Stimulated activated CD4-positive, alpha-beta T cell treated with anti-CD3 and anti-CD28 coated beads, Interleukin-15, amount 100 ng/mL, for 1 hour (primary cell): ENCODE data around the gene RBFOX2.
"Not testable (repeated sequence)": the region's sequence is repeated elsewhere in the genome, so short reads cannot be mapped to it uniquely, and the experiment has no call there.

Source experiments
- DNase-seq, 2 donors: peaks; one replicate each; pipeline ENCODE4 v3.0.0-alpha.2; 2020; ENCODE audit warnings: low read depth in 1 of 2, low spot score in 1 of 2

The RBFOX2 gene, protein sequence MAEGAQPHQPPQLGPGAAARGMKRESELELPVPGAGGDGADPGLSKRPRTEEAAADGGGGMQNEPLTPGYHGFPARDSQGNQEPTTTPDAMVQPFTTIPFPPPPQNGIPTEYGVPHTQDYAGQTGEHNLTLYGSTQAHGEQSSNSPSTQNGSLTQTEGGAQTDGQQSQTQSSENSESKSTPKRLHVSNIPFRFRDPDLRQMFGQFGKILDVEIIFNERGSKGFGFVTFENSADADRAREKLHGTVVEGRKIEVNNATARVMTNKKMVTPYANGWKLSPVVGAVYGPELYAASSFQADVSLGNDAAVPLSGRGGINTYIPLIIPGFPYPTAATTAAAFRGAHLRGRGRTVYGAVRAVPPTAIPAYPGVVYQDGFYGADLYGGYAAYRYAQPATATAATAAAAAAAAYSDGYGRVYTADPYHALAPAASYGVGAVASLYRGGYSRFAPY

DNA sequence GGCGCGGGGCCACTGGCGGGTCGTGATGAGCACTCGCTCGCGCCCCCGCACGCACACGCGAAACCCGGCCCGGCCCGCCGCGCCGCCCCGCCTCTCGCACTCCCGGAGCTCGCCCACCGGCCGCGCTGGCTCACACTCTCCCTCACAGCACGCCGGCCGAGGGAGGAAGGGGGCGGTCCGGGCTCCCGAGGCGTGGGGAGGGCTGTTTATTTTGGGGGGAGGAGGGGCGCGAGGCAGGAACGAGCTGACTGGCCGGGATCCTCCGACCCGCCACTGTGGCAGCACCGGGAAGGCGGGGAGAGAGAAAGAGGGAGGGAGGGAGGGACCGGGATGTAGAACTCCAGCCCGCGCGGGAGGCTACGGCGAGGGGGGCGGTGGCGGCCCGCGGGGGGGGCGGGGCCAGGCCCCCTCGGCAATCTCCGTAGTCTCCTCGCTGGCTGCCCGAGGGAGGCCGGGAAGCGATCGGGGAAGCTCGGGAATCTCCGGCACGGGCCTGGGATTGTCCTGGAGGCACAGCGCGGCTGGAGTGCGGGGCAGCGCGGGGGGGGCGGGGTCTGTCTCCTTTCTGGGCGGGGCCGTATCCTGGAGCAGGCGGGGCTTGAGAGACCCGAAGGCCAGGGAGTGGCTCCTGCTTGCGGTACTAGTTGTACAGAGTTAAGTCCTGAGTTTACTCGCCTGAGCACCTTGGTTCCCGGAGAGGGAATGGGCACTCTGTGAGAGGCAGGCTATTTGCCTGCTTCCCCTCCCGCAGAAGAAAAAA, at the start of gene RBFOX2:
RBFOX2 (minus strand) TSS at position 179 of the 760 bp plus-strand sequence. CDS start 399 bp downstream, outside the sequence.
- DNase-seq: peak; percentile 18 to 65

DNA sequence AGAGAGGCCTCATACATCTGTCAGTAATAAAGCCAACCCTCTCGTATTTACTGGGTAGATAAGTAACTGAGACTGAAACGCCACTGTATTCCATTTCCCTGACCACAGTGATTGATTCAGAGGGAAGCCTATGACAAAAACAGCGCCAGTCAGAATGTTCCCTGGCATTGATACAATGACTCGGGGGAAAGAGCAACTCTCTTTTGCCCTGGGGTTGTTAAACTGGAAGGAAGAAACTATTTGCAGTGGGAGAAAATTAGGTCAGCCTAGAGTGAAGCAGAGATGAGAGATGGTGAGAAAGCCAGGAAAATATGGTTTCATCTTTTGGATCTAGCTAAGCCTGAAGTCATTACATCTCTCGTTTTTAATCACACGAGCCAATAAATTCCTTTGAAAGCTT, 48.6 kb upstream of the RBFOX2 start:
- no peak for DNase-seq

DNA sequence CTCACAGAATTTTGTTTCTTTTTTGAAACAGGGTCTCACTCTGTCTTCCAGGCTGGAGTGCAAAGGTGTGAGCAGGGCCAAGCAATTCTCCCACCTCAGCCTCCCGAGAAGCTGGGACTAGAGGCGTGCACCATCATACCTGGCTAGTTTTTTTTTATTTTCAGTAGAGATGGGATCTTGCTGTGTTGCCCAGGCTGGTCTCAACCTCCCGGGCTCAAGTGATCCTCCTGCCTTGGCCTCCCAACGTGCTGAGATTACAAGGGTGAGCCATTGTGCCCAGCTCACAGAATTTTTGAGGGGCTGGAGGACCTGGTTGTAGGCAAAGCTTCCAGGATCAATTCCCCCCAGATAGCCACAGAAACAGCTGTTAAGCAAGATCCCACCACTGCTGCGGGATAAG, 47.1 kb upstream of the RBFOX2 start:
- DNase-seq: no peak

DNA sequence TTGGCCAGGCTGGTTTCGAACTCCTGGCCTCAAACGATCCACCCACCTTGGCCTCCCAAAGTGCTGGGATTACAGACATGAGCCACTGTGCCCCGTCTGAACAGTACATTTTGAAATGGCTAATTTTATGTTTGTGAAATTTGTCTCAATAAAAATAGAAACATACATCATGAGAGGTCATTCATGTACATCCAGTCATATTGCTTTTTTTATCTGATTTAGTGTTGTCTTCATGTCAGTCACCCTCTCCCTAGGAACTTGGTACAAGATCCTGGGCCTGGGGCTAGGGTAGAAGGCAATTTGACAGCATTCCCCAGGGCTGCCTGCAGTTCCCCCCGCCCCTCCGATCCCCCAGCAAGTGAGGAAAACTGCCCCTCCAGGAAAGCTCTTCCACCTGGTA, 46.6 kb upstream of the RBFOX2 start:
- DNase-seq: no peak

DNA sequence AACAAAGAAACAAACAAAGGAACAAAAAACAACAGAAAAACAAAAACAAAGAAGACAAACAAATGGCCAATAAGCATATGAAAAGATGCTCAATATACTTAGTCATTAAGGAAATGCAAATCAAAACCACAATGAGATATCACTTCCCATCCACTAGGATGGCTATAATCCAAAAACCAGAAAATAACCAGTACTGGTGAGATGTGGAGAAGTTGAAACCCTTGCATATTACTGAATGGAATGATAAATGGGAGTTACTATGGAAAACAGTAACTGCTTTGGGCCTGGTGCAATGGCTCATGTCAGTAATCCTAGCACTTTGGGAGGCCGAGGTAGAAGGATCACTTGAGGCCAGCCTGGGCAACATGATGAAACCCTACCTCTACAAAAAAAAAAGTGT, 44.9 kb upstream of the RBFOX2 start:
- DNase-seq: no peak

DNA sequence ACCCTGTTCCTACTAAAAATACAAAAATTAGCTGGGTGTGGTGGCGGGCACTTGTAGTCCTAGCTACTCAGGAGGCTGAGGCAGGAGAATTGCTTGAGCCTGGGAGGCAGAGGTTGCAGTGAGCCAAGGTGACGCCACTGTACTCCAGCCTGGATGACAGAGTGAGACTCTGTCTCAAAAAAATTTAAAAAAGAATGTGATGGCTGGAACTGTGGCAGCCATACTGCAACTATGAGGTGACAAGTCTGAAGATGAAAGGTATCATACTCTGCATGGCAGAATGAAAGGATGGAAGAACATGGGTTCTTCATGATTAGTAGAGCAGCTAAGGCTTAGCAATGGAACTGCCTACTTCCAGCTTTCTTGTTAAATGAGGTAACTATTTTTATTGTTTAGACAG, 42.0 kb upstream of the RBFOX2 start:
- DNase-seq: not testable (repeated sequence)

DNA sequence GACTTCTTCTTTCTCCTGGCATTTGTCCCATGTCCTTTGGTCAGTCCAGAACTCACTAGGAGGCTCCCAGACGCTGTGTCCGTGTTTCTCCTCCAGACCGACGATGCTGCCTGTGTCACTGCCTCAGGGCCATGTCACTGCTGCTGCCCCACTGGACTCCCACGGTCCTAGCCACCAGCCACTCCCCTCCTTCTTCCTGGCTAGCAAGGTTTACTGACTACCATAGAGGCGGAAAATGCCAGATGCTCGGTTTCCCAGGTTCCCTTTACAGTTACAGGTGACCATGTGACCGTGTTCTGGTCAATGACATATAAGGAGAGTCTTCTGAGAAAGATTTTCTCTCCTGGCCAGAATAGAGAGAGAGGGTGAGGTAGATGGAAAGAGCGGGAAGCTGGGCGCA, 40.7 kb upstream of the RBFOX2 start:
- DNase-seq: no peak

DNA sequence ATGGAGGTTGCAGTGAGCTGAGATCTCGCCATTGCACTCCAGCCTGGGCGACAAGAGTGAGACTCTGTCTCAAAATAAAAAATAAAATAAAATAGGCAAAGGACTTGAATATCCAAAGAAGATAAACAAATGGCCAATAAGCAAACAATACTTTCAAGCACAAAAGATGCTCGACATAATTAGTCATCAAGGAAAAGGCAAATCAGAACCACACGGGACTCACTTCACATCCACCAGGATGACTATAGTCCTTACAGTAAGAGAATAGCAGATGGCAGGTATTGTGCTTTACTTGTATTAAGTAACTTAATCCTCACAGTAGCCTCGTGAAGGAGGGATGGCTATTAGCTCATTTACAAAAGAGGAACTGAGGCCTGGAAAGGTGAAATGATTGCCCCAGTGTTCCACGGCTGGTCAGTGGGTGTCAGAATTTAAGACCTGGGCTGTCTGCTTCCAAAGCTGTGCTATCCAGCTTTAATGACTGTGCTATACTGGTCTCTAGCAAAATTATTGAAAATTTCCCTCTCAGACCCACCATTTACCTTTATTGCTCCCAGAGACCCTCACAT, 40.2 kb upstream of the RBFOX2 start:
- DNase-seq: no peak

DNA sequence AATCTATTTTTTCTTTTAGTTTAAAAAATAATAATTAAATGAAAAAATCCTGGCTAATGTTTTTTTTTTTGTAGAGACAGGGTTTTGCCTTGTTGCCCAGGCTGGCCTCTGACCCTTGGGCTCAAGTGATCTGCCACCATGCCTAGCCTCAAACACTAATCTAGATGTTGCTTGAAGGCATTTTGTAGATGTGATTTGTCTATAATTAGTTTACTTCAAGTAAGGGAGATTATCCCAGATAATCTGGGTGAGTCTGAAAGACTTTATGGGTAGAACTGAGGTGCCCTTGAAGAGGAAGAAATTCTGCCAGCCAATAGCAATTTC, 38.6 kb upstream of the RBFOX2 start:
- DNase-seq: no peak

DNA sequence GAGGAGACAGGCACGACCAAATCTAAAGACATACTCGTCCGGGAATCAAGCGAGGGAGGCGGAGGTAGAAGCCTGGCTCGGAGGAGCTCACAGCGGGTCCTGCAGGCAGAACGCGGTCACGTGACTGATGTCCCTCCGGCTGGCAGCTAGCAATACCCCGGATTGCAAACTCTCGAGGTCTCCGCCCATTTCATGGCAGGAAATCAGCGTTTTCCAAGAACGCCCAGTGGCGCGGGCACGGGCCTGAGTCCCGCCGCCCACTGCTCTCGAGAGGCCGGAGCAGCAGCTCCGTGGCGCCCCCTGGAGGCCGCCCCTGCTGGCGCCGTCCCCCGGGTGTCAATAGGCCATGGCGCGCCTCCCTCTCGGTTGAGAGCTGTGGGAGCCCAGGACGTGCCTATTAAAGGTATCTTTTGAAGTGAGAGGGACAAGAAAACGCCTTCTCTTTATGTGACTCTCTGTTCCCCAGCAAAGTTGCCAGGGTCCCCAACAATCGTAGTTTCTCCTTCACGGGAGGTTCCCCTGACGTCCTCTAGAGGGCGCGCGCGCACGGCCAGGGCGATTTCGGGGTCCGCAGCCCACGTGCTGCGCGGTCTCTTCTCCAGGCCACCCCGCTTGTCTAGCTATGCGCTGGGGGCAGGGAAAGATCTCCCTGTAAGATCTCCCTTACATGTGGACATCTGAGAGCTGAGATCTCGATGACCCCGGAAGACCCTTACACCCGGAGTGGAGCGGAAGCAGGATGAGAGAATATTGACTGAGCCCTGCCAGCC, 37.3 kb upstream of the RBFOX2 start:
- DNase-seq: peak; percentile 32 to 48

DNA sequence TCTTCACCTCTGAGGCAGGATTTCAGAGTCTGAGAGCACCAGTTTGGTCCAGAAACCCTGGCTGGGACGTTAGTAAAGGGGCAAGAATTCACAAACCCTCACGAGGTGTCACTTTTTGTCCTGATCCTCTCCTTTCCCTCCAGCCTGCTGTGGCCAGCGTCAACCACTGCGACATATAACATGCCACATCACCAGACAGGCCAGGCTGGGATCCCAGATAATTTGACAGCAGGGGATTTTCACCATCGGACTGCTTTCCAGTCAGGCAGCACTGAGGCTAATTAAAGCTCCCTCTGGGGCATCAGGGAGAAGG, 36.8 kb upstream of the RBFOX2 start:
- no peak for DNase-seq

DNA sequence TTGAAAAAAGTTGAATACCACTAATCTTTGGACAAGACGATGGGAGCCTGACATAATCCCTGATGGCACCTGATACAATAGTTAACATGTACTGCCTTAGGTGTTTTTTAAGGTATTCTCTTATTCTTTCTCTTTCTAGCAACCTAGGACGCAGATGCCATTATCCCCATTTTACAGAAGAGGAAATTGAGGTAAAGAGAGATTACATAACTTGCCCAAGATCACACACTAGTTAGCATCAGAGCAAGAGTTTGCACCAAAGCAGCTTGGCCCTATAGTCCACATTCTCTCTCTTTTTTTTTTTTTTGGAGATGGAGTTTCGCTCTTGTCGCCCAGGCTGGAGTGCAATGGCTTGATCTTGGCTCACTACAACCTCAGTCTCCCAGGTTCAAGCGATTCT, 35.7 kb upstream of the RBFOX2 start:
- no peak for DNase-seq

DNA sequence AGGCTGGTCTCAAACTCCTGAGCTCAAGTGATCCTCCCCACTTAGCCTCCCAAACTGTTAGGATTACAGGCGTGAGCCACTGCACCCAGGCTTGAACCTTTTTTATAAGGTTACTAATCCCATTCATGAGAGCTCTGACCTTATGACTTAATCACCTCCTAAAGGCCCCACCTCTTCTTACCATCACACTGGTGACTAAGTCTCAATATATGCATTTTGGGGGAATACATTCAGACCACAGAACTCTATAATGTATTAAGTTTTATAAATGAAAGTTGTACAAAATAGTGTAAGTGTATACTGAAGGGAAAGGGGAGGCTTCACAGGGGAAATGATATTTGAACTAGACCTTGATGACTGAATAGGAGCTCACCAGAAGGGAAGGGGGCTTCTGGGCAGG, 28.4 kb upstream of the RBFOX2 start:
- DNase-seq: no peak

DNA sequence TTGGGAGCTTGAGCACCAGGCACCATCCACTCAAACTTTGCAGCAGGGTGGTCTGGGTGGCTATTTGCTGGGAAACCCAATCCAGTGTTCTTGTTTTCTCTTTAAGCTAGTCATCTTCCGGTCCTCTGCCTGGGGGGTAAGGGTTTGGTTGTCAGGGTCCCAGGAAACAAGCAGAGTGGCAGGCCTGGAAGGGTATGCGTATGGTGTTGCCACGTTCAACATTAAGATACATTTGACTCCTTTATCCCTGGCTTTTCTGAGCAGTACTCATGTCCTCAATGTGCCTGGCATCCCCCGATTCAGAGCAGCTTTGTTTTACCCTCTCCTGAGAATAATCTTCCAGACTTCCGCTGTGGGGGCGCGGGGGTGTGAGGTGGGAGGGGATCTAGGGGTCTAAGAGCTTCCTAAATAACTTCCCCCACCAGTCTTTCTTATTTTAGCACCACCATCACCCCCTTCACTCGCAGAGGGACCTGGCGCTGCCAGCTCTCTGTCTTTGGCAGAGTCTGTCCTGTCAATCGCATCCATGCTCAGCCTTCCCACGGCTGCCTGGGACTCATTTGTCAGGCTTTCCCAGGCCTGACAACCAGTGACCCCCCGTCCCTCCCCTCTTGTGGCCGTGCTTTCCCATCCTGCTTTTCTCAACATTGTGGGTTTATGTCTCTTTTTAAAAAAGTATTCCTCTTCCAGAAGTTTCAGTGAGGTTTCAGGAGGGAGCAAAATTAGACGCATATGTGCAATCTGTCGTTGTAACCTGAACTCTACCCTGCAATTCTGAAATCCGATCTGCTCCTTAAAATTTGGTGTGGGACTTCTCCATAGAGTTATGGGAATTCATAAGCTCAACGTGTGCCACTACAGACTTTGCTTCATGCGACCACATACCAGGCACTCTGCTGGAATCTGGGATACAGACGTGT, 27.0 kb upstream of the RBFOX2 start:
- no peak for DNase-seq

DNA sequence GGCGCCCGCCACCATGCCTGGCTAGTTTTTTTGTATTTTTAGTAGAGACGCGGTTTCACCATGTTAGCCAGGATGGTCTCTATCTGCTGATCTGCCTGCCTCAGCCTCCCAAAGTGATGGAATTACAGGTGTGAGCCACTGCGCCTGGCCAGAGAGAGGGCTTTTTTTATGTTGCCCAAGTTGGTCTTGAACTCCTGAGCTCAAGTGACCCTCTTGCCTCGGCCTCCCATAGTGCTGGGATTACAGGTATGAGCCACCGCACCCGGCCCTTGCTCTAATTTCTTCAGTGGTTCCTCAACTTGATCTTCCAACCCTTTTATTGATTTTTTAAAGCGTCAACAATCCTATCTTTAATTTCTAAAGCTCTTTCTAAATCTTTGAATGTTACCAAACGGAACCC, 25.8 kb upstream of the RBFOX2 start:
- not testable (repeated sequence) for DNase-seq

DNA sequence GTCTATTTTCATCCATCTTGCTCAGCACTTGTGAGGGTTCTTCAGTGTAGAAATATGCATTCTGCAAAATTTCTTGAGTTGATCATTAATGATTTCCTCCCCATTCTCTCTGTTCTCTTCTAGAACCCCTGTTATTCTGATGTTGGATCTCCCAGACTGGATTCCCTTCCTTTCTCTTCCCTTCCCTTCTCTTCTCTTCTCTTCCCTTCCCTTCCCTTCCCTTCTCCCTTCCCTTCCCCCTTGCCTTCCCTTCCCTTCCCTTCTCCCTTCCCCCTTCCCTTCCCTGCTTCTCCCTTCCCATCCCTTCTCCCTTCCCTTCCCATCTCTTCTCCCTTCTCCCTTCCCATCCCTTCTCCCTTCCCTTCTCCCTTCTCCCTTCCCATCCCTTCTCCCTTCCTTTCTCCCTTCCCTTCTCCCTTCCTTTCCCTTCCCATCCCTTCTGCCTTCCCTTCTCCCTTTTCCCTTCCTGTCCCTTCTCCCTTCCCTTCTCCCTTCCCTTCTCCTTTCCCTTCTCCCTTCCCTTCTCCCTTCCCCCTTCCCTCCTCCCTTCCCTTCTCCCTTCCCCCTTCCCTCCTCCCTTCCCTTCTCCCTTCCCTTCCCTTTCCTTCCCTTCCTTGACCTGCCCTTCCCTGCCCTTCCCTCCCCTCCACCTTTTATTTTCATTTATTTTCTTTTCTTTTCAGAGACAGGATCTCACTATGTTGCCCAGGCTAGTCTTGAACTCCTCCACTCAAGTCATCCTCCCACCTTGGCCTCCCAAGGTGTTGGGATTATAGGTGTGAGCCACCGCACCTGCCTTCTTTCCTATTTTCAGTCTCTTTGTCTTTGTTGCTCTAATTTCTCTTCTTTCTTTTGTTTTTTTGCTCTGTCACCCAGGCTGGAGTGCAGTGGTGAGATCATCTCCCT, 24.9 kb upstream of the RBFOX2 start:
- no peak for DNase-seq

DNA sequence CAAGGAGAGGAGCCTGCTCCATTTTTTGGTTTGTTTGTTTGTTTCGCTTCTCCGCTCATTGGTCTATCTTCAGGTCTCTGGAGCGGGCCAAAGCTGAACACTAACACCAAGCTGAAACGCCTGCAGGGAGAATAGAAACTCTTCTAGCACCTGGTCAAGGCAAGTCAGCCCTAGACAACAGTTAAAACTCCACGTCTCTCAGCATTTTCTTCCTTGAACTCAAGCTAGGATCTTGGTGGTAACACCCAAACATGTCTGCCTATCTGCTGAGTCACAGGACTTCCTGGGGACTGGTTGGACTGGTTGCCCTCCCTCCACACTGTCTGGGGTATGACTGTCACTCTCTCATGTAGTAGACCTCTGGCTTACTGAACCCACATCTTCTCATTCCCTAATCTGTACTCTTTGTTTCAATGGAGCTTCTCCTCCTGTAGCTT, 23.9 kb upstream of the RBFOX2 start:
- no peak for DNase-seq

DNA sequence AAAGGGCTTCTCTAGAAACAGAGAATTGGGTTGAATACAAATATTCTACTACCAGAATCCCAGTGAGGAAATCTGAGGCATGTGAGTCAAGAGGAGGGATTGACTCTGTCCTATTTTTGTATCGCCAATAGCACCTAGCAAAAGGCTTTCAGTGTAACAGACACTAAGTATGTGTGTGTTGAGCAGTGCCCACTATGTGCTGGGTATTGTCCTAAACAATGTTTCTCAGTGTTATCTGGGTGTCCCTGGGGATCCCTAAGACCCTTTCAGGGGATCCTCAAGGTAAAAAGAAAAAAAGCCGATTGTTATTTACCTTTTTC, 21.0 kb upstream of the RBFOX2 start:
- no peak for DNase-seq

DNA sequence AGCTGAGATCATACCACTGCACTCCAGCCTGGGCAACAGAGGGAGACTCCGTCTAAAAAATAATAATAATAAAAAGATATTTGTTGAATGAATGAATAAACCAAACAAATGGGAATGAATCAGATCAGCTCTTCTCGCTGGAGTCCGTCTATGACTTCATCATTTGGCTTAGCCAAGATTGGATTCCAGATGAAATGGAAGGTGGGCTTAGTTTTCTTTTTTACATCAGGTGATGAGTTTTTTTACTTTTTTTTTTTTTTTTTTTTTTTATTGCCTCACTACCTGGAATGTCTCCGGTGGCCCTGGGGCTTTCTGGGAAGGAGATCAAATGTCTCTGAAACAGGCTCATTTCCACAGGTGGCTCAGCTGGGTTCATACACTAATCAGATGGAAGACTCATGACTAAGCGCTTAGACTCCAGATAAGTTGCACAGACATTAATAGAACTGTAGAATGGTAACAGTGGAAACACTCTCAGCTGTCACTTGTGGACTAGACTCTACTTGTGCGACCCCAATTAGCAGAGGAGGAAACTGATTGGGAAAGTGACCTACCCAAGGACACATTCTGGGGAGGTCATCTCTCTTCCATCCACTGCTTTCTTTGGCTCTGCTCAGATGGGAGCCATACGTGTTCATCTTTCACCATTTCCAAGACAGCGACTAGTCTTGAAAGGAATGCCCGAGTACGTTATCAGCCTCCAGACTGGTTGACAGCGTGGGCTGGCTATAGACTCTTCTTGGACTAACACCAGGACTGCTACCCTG, 20.5 kb upstream of the RBFOX2 start:
- no peak for DNase-seq
